HG02981 (cell line): ENCODE measurements around the gene PRR29.
"Not testable (repeated sequence)": the region's sequence is repeated elsewhere in the genome, so short reads cannot be mapped to it uniquely, and the experiment has no call there.

ENCODE experiments used
- ATAC-seq: cut with Tn5 transposase; IDR thresholded peaks from one replicate; pipeline ENCODE4 v1.9.1; 2021; ENCODE audit warnings: mild to moderate bottlenecking, moderate library complexity; ENCODE audit not compliant: unreplicated experiment

The PRR29 gene

DNA sequence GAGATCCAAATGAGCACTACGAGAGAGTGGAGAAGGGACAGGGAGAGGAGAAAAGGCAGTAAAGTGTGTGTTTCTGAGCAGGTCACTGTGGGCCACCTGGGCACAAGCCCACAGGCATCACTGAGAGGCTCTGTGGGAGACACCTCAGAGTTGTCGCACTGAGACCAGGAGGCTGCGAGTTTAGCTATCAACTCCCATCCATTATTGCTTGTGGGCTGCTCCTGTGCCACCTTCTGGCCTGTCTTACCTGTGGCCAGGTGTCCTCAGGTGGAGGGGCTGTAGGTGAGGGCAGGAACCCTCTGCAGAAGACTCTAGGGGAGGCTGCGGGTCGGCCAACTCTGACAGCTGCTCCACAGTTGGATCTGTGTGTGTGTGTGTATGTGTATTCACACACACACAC, 2.5 kb upstream of the PRR29 start:
- no peak for ATAC-seq

DNA sequence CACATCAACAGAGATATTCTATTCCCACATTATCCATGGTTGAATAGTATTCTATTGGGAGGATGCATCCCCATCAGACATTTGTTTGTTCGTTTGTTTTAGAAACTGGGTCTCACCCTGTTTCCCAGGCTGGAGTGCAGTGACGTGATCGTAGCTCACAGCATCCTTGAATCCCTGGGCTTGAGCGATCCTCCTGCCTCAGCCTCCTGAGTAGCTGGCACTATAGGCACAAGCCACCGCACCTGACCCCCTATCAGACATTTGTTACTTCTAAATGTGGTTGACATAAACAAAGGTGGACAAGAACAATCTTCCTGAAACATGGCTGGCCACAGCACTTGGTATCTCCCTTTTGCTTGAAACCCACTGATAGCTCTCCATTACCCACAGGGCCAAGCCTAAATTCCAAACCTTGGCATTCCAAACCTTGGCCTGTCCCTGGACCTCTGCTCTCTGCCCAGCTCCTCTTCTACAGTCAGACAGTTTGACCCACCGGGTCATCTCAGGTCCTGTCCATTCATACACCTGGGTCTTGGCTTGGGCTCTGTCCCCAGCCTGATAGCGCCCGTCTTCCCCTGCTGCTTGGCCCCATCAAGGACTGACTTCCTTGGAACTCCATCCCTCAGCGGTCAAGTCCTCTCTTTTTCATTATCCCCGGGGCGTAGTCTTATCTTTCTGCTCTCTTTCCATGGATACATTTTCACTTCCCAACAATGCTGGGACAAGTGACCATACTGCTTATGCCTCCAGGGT, 1.5 kb upstream of the PRR29 start:
- no peak for ATAC-seq

DNA sequence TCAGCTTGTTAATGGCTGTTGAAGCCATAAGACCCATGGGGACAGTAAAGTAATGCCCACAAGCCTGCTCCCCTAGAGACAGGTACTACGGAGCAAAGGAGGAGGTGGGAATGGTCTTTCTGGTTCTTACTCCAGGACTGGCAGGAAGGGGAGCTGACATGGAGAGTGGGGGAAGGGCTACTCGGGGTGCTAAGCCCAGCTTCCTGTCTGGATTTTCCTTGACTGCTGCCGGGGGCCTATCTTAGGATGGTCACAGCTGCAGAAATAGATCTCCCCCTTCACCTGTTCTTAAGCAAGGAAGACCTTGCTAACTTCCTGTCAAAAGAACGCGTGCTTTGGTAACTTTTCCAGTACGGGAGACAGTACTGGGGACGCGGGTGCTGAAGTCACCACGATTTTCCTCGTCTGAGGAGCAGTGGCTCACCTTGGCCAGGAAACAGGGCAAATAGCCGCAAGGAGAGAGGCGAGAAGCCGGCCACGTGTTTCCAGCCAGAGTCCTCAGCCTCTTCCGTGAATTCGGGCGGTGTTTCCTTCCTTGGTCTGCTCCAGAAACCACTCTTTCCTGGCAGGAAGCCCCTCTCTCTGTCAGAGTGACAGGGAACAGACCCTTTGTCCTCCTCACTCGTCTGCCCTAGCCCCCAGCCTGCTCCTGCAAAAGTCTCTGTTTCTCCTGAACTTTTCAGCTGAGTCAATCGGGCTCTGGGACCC, 656 bp upstream of the PRR29 start:
- ATAC-seq: no peak

DNA sequence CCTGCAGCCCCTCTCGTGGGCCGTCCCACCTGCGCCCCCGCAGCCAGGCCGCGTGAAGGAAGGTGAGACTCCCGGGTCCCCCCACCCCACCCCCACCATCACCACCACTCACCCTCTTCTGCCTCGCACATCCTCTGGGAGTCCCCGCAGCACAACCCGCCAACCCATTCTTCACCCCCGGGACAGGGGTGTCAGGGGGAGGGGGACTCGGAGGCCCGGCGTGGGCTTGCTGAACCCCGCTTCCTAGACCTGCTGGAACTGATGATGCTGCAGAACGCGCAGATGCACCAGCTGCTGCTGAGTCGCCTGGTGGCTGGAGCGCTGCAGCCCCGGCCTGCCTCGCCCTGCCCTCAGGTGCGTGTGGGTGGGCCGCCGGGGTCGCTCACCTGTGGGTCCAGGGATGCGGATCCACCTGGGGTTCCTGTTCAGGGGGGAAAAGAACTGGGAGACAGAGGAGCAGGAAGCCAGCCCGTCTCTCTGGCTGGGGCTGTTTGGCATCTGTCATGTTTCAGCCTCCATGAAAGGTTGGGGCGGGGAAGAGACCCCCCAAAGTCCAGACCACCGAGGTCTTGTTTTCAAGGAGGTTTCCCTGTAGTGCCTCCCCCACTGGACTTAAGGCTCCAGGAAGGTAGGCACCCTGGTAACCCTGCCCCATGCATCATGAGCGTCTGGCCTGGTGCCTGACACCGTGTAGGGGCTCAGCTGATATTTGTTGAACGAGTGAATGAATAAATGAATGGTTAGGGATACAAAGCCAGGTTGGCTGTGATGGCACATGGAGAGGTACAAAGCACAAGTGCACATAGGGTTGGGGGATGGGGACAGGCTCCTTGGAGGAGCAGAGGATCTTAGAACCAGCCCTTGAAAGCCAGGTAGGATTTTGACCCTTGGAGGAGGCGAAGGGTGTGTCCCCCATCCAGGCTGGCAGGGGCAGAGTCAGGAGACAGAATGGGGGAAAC, 849 bp downstream of the PRR29 start:
- no peak for ATAC-seq

DNA sequence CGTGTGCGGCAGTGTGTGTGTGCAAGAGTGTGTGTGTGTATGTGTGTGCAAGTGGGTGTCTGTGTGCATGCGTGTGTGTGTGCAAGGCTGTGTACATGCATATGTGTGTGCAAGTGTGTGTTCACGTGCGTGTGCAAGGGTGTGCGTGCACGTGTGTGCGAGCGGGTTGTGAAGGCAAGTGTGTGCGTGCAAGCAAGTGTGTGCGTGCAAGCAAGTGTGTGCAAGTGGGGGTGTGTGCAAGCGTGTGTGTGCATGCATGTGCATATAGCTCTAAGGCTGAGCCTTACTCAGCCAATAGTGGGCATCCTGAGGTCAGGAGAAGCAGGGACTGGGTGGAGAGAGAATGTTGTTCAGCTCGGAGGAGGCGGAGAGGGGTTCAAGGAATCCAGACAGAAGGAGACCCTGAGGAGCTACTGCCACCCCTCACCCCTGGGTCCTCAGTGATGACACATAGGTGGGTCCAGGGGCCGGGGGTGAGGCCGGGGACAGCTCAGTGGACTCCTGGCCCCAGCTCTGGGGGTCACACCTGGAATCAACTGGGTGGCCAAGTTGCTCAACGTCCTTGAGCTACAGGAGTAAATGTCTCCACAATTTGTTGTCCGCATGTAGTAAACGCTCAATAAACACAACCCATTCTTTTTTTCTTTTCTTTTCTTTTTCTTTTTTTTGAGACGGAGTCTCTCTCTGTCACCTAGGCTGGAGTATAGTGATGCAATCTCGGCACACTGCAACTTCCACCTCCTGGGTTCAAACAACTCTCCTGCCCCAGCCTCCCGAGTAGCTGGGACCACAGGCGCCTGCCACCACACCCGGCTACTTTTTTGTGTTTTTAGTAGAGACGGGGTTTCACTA, 1.8 kb downstream of the PRR29 start:
- no peak for ATAC-seq

DNA sequence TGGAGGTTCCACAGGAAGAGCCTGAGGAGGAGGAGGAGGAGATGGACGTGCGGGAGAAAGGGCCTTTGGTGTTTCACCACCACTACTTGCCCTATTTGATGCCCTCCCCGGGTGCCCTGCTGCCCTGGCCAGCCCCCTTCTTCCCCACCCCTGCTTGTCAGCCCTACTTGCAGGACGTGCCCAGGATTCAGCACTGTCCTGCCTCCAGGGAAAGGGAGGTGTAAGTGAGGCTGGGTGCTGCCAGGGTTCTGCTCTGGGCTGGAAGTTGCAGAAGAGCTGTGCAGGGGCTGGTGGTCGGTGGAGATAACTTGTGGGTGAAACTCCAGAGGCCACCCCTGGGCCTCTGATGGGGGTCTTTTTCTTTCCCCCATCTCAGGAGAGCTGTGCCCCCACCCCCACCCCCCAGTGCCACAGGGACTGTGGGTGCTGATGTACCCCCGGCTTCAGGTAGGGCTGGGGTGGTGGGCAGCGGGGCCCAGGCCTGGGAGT, 3.0 kb downstream of the PRR29 start:
- no peak for ATAC-seq

DNA sequence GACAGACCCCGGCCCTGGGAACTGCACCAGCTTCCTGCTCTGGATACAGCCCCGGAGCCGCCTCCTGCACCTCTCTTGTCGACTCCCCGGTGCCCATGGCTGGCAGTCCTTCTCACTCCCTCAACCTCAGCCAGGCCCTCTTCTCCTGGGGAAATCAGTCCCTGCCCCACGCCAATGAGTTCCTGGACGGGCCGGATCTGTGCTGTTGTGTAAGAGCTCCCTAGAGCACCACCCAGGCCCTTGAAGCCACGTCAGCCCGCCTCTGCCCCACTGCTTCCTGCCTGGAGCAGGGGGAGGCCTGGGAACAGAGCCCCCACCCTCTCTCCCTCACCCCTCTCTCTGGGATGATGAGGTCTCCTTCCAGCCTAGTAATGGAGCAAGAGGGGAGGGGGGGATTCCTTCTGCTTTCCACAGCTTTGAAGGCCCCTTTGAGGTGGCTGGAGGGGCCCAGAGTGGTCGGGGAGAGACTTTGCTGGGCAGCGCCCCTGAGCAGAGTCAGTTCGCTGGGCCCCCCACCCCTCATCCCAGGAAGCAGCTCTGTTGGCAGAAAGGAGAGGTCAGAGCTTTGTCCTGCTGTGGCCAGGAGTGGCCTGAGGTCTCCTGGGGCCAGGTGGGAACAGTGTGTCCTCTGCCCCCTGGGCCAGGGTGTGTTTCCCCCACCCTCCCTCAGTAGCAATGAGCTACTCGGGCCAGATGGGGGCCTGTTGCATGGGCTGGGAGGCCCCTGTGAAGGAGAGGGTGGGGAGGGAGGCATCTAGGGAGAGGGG, 3.8 kb downstream of the PRR29 start:
- no peak for ATAC-seq

DNA sequence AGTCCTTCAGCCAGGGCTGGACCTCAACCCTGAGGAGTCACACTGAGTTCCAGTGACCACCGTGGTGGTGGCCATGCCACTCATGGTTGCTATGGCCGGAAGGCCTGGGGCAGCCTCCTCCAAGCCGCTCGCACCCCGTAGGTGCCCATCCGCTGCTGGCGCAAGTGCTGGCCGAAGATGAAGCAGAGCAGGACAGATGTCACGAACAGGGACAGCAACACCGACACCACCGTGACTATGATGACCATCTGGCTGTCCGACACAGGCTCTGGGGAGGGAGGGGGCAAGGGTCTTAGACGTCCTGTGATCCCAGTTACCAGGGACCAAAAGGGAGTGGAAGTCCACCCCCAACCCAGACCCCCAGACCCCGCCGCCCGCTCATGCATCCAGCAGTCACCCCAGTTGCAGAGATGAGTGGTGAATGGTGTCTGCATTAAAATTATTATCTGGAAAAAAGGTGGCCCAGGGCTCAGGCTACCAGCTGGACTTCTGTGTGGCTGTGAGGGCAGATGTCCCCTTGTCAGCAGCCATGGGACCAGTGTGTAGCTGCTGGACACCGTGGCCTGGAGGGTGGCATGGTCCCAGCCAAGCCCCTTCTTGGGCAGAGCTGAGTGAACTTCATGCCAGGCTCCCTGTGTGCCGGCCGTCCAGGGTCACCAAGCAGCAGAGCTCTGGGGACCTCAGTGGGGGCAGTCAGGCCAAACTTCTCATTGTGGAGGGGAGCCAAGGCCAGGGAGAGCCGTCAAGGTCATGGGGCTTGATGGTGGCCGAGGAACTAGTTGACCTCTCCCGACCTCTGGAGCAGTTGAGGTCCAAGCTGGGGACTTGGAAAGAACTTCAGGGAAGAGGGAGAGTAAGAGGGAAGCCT, 4.7 kb downstream of the PRR29 start:
- ATAC-seq: no peak

DNA sequence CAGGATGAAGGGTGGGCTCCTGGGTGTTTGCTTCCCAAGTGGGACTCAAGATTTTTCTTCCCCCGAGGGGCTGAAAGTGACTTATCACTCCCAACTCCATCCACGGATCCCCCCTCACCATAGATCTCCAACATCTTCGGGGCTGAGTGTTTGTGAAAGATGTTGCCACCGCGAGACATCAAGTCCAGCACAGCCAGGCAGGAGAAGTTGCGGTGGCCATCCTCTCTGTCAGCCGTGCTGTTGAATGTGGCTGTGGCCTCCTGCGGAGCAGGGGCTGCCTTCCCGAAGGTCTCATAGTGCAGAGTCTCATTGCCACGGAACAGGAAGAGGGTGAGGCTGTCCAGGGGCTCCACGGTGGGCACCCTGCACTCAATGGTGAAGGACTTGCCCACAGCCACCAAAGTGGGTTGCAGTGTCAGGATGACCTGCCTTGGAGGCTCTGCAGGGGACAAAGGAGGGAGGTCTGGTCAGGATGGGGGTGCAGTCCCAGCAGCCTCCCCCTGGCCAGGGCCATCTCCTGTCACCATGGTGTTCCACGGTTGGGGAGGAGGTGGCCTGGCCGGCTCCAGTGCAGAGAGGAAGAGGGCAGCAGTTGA, 5.5 kb downstream of the PRR29 start:
- no peak for ATAC-seq

DNA sequence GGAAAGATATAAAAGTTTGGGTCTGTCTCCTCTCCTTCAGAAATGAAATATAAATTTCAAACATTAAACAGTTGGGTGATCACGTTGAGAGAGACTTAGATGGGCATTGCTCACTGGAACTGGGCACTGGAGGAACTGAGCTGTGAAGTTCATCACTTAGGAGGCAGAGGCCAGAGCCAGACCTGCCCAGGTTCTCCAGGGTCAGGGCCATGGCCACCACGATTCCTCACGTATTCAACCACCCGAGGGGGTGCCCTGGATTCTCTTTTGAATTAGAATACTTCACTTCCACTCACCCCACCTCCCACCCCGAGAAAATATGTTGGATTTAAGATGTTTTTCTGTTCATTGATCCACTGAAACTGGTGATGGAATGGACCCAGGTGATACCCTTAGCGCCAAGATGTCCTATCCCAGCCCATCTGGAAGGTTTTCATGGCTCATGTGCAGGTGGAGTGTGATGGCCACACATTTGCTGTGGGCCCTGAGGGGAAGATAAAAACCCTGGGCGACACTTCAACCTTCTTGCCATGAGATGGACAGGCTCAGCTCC, 6.1 kb downstream of the PRR29 start:
- no peak for ATAC-seq

DNA sequence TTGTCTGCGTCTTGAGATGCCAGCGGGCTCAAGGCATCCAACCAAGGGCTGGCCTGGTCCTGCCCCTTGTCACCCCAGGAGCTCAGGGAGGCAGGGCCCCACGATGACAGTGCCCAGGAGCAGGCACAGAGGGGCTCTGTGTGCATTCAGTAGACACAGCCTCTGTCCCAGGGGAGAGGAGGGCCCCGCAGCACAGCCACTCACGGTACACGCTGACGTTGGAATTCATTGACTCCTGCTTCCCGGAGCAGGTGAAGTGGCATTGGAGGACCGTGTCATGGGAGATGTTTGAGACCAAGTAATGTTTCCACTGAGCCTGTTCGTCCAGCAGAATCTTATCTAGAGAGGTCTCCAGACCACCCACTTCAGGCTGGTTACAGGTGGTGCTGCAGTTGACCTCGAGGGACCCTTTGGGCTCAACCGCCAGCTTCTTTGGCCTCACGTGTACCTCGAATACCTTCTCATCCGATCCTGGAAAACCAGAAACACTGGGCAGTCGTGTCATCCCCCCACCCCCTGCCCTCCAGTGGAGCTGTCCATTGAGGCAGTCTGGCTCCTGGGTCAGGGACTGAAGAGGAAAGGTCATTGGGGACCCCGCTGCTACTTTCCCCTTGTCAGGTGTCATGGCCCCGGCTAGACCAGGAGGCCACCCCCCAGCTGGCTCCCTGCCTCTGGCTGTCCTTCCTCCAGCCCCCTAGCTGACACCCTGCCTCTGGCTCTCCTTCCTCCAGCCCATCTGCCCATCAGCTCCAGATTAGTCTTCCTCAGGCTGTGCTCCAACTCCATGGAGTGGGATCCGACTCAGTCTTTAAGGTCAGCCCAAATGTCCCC, 7.0 kb downstream of the PRR29 start:
- ATAC-seq: no peak

DNA sequence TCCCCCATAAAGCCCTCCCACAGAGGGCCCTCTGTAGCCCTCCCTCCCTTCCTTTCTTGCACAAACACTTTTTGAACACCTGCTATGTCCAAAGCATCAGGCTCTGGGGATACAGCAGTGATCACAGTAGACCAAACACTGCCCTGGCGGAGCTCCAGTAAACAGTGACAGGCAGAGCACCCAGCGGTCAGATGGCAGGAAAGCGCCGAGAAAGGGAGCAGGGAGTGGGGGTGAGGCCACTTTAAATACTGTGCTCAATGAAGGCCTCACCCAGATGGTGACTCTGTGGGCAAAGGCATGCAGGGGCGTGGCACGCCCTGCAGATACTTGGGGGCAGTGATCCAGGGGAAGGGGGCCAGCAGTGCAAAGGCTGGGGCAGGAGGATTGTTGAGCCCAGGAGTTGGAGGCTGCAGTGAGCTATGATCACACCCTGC, 7.6 kb downstream of the PRR29 start:
- ATAC-seq: no peak

DNA sequence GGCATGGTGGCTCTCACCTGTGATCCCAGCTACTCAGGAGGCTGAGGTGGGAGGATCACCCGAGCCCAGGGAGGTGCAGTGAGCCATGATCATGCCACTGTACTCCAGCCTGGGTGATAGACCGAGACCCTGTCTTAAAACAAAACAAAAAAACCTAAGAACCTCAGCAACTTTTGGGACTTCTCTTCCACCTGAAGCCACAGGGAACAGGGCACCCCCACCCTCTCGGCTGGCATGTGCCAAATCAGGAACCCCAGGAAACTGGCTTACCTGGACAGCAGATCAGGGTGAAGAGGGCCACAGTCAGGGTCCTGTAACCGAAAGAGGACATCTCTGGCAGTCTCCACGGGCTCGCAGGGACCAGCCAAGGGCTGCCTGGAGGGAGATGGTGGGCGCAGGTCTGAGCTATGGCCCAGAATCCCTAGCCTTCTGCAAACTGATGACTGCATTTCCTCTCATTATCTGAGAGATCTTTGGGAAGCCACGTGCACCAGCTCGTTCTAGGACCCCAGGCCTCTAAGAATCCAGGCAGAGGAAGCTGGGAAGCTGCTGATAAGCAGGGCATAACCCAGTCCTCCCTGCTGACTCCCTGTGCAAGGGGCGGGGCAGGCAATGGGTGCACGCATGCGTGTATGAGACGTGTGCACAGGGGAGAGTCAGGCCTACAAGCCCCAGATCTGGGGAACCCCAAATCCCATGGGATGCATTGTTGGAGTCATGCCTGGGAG, 8.4 kb downstream of the PRR29 start:
- no peak for ATAC-seq

DNA sequence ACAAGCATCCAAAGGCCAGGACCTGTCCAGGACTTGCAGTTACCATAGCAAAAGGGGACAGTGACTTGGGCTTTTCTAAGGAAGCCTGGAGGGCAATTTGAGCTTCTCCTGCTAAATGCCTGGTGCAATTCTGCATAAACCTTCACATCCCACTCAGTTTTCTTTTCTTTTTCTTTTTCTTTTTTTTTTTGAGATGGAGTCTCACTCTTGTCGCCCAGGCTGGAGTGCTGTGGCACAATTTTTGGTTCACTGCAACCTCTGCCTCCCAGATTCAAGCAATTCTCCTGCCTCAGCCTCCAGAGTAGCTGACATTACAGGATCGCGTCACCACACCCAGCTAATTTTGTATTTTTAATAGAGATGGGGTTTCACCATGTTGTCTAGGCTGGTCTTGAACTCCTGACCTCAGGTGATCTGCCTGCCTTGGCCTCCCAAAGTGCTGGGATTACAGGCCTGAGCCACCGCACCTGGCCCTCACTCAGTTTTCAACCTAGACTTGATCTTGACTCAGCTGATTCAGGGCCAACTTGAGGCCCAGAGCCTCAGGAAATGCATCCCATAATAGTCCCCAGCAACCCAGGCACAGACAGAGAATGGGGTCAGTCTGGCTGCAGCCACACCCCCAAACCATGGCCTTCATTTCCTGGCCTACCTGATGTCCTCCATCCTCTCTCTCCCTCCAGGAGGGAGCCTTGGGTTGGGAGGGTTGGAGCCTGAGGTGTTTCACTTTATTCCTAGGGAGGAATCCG, 9.1 kb downstream of the PRR29 start:
- ATAC-seq: not testable (repeated sequence)

DNA sequence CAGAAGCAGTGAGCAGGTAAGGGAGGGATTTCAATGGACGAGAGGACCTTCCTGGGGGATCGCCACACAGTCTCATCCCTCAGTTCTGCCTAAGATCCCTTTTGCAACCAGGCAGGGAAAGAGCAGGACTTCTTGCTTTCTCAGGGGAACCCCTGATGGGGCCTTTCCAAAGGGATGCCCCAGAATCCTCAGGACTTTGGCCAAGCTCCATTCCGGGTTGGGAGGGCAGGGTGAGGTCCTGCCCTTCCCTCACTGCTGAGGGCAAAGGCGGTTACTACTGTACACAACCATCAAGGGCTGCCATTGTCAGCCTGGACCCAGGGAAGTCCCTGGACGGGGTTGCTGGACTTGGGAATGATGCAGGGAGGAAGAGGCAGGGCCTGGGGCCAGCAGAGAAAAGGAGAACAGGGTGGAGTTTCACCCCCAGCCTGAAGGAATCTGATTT, 9.7 kb downstream of the PRR29 start:
- ATAC-seq: no peak

DNA sequence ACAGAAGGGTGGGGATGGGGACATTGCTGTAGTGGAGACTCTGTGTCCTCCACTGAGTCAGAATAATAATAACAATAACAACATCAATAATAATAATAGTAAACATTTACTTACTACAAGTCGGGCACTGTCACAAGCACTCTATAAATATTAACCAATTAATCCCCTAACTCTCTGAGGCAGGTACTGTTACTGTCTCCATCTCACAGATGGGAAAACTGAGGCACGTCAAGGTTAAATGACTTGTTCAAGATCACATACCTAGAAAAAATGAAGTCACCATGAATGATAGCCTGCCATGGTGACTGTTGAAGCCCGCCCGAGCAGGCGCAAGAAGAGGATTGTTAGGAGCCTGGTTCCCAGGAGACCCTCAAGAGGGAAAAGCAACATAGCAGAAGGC, 10.2 kb downstream of the PRR29 start:
- no peak for ATAC-seq
